ENCODE data around the gene GALNT18. TPM values are rescaled to one million over a fixed set of nuclear protein-coding genes. Genes with fewer than 3 reads are reported as not detected.

Gene GALNT18
- total RNA-seq, 3 donors from 2014 or later (not counting 1 experiment from before 2014, with no cell fraction given), result 0.18 to 0.42 (median 0.38) TPM

DNA sequence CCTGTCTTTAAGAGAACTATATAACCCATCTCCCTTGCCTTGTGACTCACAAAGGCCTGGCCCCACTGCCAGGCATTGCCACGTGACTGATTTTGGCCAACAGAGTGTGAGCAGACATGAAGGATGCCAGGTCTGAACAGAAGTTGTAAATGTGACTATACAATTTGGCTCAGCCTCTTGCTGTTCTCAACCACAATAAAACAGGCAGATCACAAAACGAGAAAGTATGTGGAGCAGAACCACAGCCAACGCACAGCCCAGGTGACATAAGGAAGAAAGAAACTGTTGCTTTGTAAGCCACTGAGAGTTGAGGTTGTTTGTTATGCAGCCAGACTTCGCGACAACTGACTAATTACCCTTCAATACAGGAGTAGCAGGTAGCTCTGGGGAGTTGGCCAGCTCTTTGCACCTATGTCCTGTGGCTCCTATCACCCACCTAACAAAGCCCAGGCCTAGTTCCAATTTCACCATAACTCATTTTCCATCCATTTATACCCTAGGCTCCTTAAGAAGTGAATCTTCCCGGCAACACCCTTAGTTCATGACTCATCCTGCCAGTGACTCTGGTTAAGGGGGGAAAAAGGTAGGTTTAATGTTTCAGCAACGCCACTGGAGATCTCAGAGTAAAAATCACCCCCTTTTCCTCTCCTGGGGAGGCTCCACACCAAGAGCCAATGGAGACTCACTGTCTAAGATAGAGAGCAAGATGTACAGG lies 53.7 kb downstream of the GALNT18 start:
- Histone ChIP-seq H3K27me3 (ENCODE audit: control insufficient read depth, insufficient read depth, low read length) (no peaks in the 10 kb centered on the region), H3K27ac (ENCODE audit: low read length) (no peak overlapping the region), H3K9me3 (ENCODE audit: control insufficient read depth, insufficient read depth, low read length) (no peaks in the 10 kb centered on the region), H3K4me3 (ENCODE audit: low read length) (no peak overlapping the region), H3K4me1 (ENCODE audit: control insufficient read depth, insufficient read depth, low read length) (no peaks in the 10 kb centered on the region), H3K36me3 (ENCODE audit: control insufficient read depth, insufficient read depth, low read length) (no peaks in the 10 kb centered on the region)
- DNase-seq, result no peak
- 69% methylated on average over 5 of the region's 7 CpGs for WGBS (ENCODE audit: insufficient coverage)
- Mint-ChIP-seq H3K9me3 (no peaks in the 10 kb centered on the region), H3K4me3 (no peak overlapping the region), H3K36me3 (no peaks in the 10 kb centered on the region), H3K27me3 (ENCODE audit: low read depth in 2 of 2) (no peaks in the 10 kb centered on the region), H3K4me1 (peaks cover 18 to 43% of the 10 kb centered on the region in 2 donors), H3K27ac (peak overlapping the region in 1 of 2 donors; percentile 25)
- ATAC-seq, result peak in 1 of 3 donors; percentile 62
- TF ChIP-seq, protein P1, sequence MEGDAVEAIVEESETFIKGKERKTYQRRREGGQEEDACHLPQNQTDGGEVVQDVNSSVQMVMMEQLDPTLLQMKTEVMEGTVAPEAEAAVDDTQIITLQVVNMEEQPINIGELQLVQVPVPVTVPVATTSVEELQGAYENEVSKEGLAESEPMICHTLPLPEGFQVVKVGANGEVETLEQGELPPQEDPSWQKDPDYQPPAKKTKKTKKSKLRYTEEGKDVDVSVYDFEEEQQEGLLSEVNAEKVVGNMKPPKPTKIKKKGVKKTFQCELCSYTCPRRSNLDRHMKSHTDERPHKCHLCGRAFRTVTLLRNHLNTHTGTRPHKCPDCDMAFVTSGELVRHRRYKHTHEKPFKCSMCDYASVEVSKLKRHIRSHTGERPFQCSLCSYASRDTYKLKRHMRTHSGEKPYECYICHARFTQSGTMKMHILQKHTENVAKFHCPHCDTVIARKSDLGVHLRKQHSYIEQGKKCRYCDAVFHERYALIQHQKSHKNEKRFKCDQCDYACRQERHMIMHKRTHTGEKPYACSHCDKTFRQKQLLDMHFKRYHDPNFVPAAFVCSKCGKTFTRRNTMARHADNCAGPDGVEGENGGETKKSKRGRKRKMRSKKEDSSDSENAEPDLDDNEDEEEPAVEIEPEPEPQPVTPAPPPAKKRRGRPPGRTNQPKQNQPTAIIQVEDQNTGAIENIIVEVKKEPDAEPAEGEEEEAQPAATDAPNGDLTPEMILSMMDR (IDR thresholded peaks at IDR 0.05), result no peak
- intact Hi-C loops (cut with micrococcal nuclease), result no loop called here

DNA sequence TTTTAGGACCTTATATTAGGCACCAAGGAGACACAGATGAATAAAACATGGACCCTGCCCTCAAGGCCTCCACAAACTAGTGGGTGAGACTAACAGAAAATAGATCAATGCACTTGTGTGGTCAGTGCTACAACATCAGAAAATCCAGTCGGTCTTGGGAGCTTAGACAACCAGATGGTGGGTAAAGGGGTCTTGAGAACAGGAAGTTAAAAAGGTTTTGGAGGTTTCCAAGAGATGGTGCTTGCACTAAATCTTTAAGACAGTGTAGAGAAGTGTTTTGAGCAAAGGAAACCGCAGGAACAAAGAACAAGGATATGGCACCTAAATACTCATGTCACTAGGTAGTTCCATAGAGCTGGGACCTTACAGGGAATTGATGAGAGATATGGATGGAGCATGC lies 56.2 kb downstream of the GALNT18 start:
- Mint-ChIP-seq H3K4me1 (peaks cover 14 to 39% of the 10 kb centered on the region in 2 donors), H3K27me3 (ENCODE audit: low read depth in 2 of 2) (no peaks in the 10 kb centered on the region), H3K27ac (peak overlapping the region in 1 of 2 donors; percentile 65), H3K4me3 (no peak overlapping the region), H3K36me3 (no peaks in the 10 kb centered on the region), H3K9me3 (no peaks in the 10 kb centered on the region)
- Histone ChIP-seq H3K27ac (ENCODE audit: low read length) (no peak overlapping the region), H3K9me3 (ENCODE audit: control insufficient read depth, insufficient read depth, low read length) (no peaks in the 10 kb centered on the region), H3K4me1 (ENCODE audit: control insufficient read depth, insufficient read depth, low read length) (no peaks in the 10 kb centered on the region), H3K4me3 (ENCODE audit: low read length) (no peak overlapping the region), H3K27me3 (ENCODE audit: control insufficient read depth, insufficient read depth, low read length) (no peaks in the 10 kb centered on the region), H3K36me3 (ENCODE audit: control insufficient read depth, insufficient read depth, low read length) (no peaks in the 10 kb centered on the region)
- intact Hi-C loops (cut with micrococcal nuclease), result no loop called here
- DNase-seq (no peak), ATAC-seq (no peak)
- TF ChIP-seq, protein P1 (IDR thresholded peaks at IDR 0.05), result no peak
- WGBS (ENCODE audit: insufficient coverage), result 8% methylated on average over 2 of the region's 2 CpGs

DNA sequence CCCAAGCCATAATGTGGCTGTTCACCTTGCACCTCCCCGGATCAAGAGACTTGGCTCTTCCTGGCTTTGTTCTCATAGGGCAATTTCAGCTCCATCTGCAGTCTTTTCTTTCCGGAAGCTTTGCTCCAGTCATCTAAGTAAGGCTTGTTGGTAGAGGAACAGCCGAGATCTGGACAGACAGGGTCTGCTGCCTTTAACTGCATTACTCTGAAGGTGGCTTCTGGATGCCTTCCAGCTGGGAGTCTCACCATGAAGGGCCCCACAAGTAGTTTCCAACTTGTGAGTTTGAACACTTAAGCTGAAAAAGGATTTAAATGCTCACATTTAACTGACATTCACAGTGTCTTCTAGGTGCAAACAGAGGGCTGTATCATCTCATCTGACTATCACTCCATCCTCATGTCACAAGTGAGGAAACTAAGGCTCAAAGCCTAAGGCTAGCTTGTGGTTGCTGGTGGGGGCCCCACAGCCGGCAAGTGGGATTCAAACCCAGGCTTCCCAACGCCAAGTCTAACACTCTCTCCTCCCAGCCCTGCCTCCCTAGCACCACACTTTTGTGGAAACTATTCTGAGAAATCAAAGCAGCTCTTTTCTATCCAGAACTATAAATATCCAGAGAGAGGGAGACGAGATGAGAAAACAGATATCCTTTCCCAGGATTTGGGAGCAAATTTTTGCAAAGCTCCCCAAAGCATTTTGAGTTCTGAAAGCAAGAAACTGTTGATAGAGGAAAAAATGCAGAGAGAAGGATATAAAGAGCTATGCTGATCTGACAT lies 58.4 kb downstream of the GALNT18 start:
- no peaks in the 10 kb centered on the region for H3K27me3 Mint-ChIP-seq (ENCODE audit: low read depth in 2 of 2)
- no peaks in the 10 kb centered on the region for H3K36me3 Mint-ChIP-seq
- no peak overlapping the region for H3K27ac Mint-ChIP-seq
- Histone ChIP-seq H3K4me3 (ENCODE audit: low read length) (no peak overlapping the region), H3K9me3 (ENCODE audit: control insufficient read depth, insufficient read depth, low read length) (no peaks in the 10 kb centered on the region), H3K27me3 (ENCODE audit: control insufficient read depth, insufficient read depth, low read length) (no peaks in the 10 kb centered on the region), H3K36me3 (ENCODE audit: control insufficient read depth, insufficient read depth, low read length) (no peaks in the 10 kb centered on the region), H3K27ac (ENCODE audit: low read length) (no peak overlapping the region), H3K4me1 (ENCODE audit: control insufficient read depth, insufficient read depth, low read length) (no peaks in the 10 kb centered on the region)
- ATAC-seq (no peak), DNase-seq (no peak)
- peaks cover 0 to 10% of the 10 kb centered on the region in 2 donors for H3K9me3 Mint-ChIP-seq
- TF ChIP-seq, protein P1 (IDR thresholded peaks at IDR 0.05), result no peak
- H3K4me3 Mint-ChIP-seq, result no peak overlapping the region
- WGBS (ENCODE audit: insufficient coverage), result 87% methylated on average over 5 of the region's 6 CpGs
- peaks cover 8 to 17% of the 10 kb centered on the region in 2 donors for H3K4me1 Mint-ChIP-seq
- intact Hi-C loops (cut with micrococcal nuclease), result no loop called here

Data from natural killer cell (primary cell).